ENCODE measurements around the gene ANKRD11.

ANKRD11 gene

GRCh38 chr16:89358030-89359005 lies 132.0 kb downstream of the ANKRD11 start:
- TF ChIP-seq, protein P1, sequence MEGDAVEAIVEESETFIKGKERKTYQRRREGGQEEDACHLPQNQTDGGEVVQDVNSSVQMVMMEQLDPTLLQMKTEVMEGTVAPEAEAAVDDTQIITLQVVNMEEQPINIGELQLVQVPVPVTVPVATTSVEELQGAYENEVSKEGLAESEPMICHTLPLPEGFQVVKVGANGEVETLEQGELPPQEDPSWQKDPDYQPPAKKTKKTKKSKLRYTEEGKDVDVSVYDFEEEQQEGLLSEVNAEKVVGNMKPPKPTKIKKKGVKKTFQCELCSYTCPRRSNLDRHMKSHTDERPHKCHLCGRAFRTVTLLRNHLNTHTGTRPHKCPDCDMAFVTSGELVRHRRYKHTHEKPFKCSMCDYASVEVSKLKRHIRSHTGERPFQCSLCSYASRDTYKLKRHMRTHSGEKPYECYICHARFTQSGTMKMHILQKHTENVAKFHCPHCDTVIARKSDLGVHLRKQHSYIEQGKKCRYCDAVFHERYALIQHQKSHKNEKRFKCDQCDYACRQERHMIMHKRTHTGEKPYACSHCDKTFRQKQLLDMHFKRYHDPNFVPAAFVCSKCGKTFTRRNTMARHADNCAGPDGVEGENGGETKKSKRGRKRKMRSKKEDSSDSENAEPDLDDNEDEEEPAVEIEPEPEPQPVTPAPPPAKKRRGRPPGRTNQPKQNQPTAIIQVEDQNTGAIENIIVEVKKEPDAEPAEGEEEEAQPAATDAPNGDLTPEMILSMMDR (IDR thresholded peaks at IDR 0.05; ENCODE audit: control extremely low read depth, extremely low read depth, low read depth, missing control alignments) = no peak
- DNase-seq (ENCODE audit: extremely low spot score) = no peak
- CTCF ChIA-PET = interaction anchor here (1.0 to 1.9 kb wide), 3 partner anchors 11 to 34 kb away, joined by 3 to 10 read pairs (median 3); no protein-coding TSS in a partner anchor
- POLR2A ChIA-PET = no interaction called here

DNA sequence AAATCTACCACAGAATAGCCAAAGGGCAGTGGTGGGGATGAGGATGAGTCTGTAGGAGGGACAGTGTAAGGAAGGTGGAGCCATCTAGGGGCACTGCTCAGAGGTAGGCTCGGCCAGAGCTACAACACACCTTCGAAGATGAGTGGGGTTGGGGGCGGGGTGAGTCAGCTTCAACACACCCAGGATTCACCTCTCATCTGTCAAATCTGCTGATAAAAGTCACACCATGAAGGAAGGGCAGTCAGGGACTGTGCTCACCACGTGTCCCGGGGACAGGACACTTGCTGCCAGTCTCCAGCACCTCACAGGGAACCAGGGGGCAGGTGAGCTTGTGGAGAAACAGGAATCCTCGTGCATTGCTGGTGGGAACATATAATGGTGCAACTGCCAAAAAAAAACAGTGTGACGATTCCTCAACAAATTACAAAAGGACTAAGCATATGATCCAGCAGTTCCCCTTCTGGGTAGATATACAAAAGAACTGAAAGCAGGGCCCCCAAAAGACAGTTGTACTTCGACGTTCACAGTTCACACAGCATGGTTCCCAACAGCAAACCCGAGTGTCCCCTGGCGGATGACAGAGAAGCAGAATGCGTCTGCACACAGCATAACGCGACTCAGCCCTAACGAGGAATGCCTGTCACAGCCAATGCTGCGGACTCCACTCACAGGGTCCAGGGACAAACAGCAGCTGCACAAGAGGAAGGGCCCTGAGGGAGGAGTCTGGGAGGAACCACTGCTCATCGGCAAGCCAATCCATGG lies 133.1 kb downstream of the ANKRD11 start:
- ChIA-PET POLR2A (no interaction called here), CTCF (interaction anchor here (1.1 to 1.9 kb wide), 2 partner anchors 10 to 17 kb away, joined by 3 to 10 read pairs; no protein-coding TSS in a partner anchor)
- no peak for DNase-seq (ENCODE audit: extremely low spot score)
- TF ChIP-seq, protein P1 (IDR thresholded peaks at IDR 0.05; ENCODE audit: control extremely low read depth, extremely low read depth, low read depth, missing control alignments) = peak; percentile 5

DNA sequence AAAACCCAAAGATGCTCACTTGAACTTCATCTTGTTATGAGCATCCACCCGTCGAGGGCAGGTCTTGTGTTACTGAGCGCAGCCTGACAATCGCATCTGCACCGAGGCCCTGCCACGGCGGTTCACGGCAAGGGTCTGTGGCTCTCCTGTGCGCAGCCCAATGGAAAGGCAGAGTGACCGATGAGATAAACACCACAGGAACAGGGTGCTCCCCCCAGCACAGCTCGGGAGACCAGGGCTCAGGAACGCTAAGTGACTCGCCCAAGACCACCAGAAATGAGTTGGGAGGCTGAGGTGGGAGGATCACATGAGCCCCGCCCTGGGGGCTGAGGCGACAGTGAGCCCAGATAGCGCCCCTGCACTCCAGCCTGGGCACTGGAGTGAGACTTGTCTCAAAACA lies 134.7 kb downstream of the ANKRD11 start:
- DNase-seq (ENCODE audit: extremely low spot score) = no peak
- ChIA-PET POLR2A (interaction anchor here (0.7 kb wide), 1 partner anchor 163 kb away, joined by 3 read pairs; no protein-coding TSS in a partner anchor), CTCF (no interaction called here)
- TF ChIP-seq, protein P1 (IDR thresholded peaks at IDR 0.05; ENCODE audit: control extremely low read depth, extremely low read depth, low read depth, missing control alignments) = no peak

DNA sequence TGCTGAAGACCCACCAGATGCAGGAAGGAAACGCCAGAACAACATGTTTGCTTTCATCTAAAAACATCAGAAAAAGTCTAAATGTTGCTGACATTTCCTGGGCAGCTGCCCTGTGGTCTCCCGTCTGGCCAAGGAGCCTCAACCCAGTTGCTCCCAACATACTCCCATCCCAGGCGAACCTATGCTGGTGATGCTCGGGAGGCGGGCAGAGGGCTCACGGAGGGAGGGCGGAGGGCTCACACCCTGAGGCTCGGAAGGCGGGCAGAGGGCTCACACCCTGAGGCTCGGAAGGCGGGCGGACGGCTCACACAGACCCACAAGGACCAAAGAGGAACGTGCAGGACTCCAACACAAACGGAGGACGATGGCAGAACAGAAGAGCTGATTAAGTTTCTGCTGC lies 135.4 kb downstream of the ANKRD11 start:
- CTCF ChIA-PET = no interaction called here
- POLR2A ChIA-PET = no interaction called here
- DNase-seq (ENCODE audit: extremely low spot score) = no peak
- TF ChIP-seq, protein P1 (IDR thresholded peaks at IDR 0.05; ENCODE audit: control extremely low read depth, extremely low read depth, low read depth, missing control alignments) = no peak

DNA sequence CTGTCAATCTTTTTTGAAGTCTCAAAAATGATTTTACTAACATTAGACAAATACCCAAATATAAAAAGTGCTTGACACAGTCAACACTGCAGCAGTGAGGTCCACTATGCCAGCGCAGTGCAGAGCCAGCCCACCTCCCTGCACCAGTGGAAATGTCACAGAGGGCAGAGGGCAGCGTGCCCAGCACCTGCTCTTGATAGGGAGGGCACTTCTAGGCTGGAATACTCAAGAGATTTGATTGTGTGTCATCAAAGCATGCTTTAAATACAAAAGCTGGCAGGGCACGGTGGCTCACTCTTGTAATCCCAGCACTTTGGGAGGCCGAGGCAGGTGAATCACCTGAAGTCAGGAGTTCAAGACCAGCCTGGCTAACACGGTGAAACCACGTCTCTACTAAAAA lies 136.0 kb downstream of the ANKRD11 start:
- CTCF ChIA-PET = no interaction called here
- DNase-seq (ENCODE audit: extremely low spot score) = no peak
- POLR2A ChIA-PET = no interaction called here
- TF ChIP-seq, protein P1 (IDR thresholded peaks at IDR 0.05; ENCODE audit: control extremely low read depth, extremely low read depth, low read depth, missing control alignments) = no peak

- POLR2A ChIA-PET = no interaction called here
- no peak for DNase-seq (ENCODE audit: extremely low spot score)
- CTCF ChIA-PET = interaction anchor here (1.6 kb wide), 1 partner anchor 10 kb away, joined by 3 read pairs; no protein-coding TSS in a partner anchor
- TF ChIP-seq, protein P1 (IDR thresholded peaks at IDR 0.05; ENCODE audit: control extremely low read depth, extremely low read depth, low read depth, missing control alignments) = no peak
These were observed 138.2 kb downstream of the ANKRD11 start for GRCh38 chr16:89352091-89352681.
